GM12875 (cell line): Measurements from ENCODE around the gene GSTO2.

ENCODE experiments used
- H3K4me3 ChIP-seq: one replicate; pipeline ENCODE4 v1.5.1; 2011; ENCODE audit warnings: low read depth, low read length, control low read depth
- CTCF ChIP-seq: IDR thresholded peaks from 2 replicates; pipeline ENCODE4 v1.5.1; 2011; ENCODE audit warnings: low read depth, mild to moderate bottlenecking, control low read depth, inconsistent platforms, low read length, moderate library complexity, borderline replicate concordance; ENCODE audit not compliant: insufficient read depth

The GSTO2 gene

DNA sequence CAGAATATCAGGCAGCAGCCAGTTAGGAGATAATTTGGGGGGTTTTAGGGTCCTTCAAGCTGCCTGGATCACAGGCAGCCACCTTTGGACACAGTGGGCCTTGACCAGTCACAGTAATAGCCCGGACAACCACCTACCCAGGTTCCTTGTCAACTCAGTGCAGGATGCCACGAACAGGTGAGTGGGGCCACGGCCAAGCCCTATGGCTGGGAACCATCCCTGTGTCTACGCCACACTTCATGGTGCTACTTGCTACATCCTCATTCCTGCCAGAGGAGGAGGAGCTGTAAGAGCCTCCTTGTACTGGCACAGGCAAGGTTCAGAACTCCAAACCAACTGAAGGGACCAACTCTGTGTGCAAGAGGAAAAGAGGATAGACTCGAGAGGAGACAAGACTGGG, 49.3 kb downstream of the GSTO2 start:
- TF ChIP-seq CTCF = no peak
- no peak overlapping the region for H3K4me3 ChIP-seq

- no peak for TF ChIP-seq CTCF
- no peak overlapping the region for H3K4me3 ChIP-seq
These were observed 50.1 kb downstream of the GSTO2 start for GRCh38 chr10:104318810-104319741.

DNA sequence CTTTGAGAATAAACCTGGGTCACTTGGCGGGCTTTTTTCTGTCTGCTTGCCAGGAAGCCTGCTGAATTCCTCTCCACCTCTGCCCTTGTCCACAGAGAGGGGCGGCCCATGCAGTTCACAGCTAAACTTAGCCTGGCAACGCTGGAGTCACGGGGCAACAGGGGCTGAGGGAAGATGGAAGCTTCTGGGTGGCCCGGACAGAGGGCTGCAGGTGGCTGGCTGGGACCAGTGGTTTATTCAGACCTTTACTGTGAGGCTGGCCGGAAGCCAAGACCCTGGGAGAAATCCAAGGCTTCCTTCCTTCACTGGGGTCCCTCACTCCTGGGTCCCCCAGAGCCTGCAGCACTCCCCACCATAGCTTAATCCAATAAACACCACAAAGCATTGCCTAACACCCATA, 52.2 kb downstream of the GSTO2 start:
- no peak for TF ChIP-seq CTCF
- no peak overlapping the region for H3K4me3 ChIP-seq

- no peak for TF ChIP-seq CTCF
- H3K4me3 ChIP-seq = no peak overlapping the region
These were observed 52.9 kb downstream of the GSTO2 start for GRCh38 chr10:104321725-104322415.

- no peak overlapping the region for H3K4me3 ChIP-seq
- no peak for TF ChIP-seq CTCF
These were observed 53.4 kb downstream of the GSTO2 start for GRCh38 chr10:104322416-104322782.

DNA sequence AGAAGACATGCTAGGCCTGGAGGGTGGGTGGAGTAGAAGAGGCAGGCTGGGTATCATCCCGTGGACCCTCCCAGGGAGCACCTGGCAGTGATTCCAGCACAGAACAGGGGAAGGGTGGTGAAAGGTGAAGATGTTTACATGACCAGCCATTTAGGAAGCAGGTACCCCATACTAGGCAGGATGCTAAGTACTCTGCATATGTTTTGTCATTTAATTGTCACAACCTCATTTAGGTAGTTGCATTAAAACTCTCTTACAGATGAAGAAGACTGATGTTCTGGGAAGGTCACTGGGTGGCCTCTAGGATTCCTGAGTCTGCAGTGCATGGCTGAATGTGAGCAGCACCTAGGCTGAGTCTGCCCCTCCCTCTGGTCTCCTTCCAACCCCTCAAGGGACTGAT, 54.1 kb downstream of the GSTO2 start:
- TF ChIP-seq CTCF = no peak
- H3K4me3 ChIP-seq = no peak overlapping the region
